ENCODE data around the gene TTLL10. TPM values are rescaled to one million over a fixed set of nuclear protein-coding genes. Genes with fewer than 3 reads are reported as not detected.
"Not testable (repeated sequence)": the region's sequence is repeated elsewhere in the genome, so short reads cannot be mapped to it uniquely, and the experiment has no call there.

The TTLL10 gene
- total RNA-seq, 1 donor from 2014 or later, result not detected

GRCh38 chr1:1173061-1173792, 453 bp upstream of the TTLL10 start:
- no peaks in the 10 kb centered on the region for H3K4me1 ChIP-seq
- no peak overlapping the region for H3K27ac ChIP-seq
- no peaks in the 10 kb centered on the region for H3K27me3 ChIP-seq
- no peaks in the 10 kb centered on the region for H3K36me3 ChIP-seq
- H3K4me3 ChIP-seq, result no peak overlapping the region
- H3K9me3 ChIP-seq, result no peaks in the 10 kb centered on the region
- intact Hi-C loops (cut with DNase I), result no loop called here
- TF ChIP-seq POLR2AphosphoS5 (IDR thresholded peaks at IDR 0.05; ENCODE audit: insufficient read depth in 1 of 2, low read depth in 1 of 2) (no peak), CTCF (IDR thresholded peaks at IDR 0.05) (no peak), POLR2A (IDR thresholded peaks at IDR 0.05) (no peak)
- no peak for DNase-seq (ENCODE audit: extremely low spot score in 2 of 2)

GRCh38 chr1:1175221-1176062, 1.8 kb downstream of the TTLL10 start:
- no peak overlapping the region for H3K4me3 ChIP-seq
- no peaks in the 10 kb centered on the region for H3K36me3 ChIP-seq
- intact Hi-C loops (cut with DNase I), result no loop called here
- no peak for DNase-seq (ENCODE audit: extremely low spot score in 2 of 2)
- H3K4me1 ChIP-seq, result no peaks in the 10 kb centered on the region
- peaks cover 4% of the 10 kb centered on the region for H3K27me3 ChIP-seq
- no peaks in the 10 kb centered on the region for H3K9me3 ChIP-seq
- TF ChIP-seq POLR2AphosphoS5 (IDR thresholded peaks at IDR 0.05; ENCODE audit: insufficient read depth in 1 of 2, low read depth in 1 of 2) (no peak), POLR2A (IDR thresholded peaks at IDR 0.05) (no peak), CTCF (IDR thresholded peaks at IDR 0.05) (no peak)
- H3K27ac ChIP-seq, result no peak overlapping the region

GRCh38 chr1:1176063-1176761, 2.5 kb downstream of the TTLL10 start:
- intact Hi-C loops (cut with DNase I); DNase-seq (ENCODE audit: extremely low spot score in 2 of 2); H3K4me1 ChIP-seq; H3K27ac ChIP-seq; H3K9me3 ChIP-seq; H3K27me3 ChIP-seq; H3K36me3 ChIP-seq; H3K4me3 ChIP-seq: not testable (repeated sequence)

- peaks cover 4% of the 10 kb centered on the region for H3K27me3 ChIP-seq
- H3K27ac ChIP-seq, result no peak overlapping the region
- no peaks in the 10 kb centered on the region for H3K36me3 ChIP-seq
- no peaks in the 10 kb centered on the region for H3K9me3 ChIP-seq
- no peak for DNase-seq (ENCODE audit: extremely low spot score in 2 of 2)
- H3K4me1 ChIP-seq, result no peaks in the 10 kb centered on the region
- no peak overlapping the region for H3K4me3 ChIP-seq
- no peak for TF ChIP-seq CTCF (IDR thresholded peaks at IDR 0.05)
- no peak for TF ChIP-seq POLR2A (IDR thresholded peaks at IDR 0.05)
- intact Hi-C loops (cut with DNase I), result no loop called here
Measured at GRCh38 chr1:1176931-1177330, 3.3 kb downstream of the TTLL10 start.

- DNase-seq (ENCODE audit: extremely low spot score in 2 of 2), result no peak
- Histone ChIP-seq H3K4me1 (no peaks in the 10 kb centered on the region), H3K36me3 (no peaks in the 10 kb centered on the region), H3K4me3 (no peak overlapping the region), H3K27me3 (peaks cover 4% of the 10 kb centered on the region), H3K27ac (no peak overlapping the region), H3K9me3 (no peaks in the 10 kb centered on the region)
- TF ChIP-seq POLR2AphosphoS5 (IDR thresholded peaks at IDR 0.05; ENCODE audit: insufficient read depth in 1 of 2, low read depth in 1 of 2), result no peak
- no peak for TF ChIP-seq POLR2A (IDR thresholded peaks at IDR 0.05)
- no peak for TF ChIP-seq CTCF (IDR thresholded peaks at IDR 0.05)
- intact Hi-C loops (cut with DNase I), result no loop called here
Measured at GRCh38 chr1:1177452-1178206, 3.9 kb downstream of the TTLL10 start.

Measured in vagina (tissue), 2 donors.